Measurements from ENCODE around the gene NOS1AP.

DNA sequence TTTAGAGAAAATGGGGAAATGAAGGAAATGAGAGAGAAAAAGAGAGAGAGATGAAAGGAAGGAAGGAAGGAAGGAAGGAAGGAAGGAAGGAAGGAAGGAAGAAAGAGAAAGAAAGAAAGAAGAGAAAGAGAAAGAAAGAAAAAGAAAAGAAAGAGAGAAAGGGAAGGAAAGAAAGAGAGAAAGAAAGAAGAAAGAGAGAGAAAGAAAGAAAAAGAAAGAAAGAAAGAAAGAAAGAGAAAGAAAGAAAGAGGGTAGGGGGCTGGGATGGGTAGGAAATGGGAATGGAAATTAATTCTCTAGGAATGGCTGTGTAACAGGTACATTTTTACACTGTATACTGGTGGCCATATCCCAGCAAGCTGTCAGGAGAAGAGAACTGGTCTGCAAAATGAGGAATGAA lies 346.7 kb downstream of the NOS1AP start:
- no peak for TF ChIP-seq POLR2A (IDR thresholded peaks at IDR 0.05; ENCODE audit: low read depth, low read length)
- no peak for TF ChIP-seq TAF1 (IDR thresholded peaks at IDR 0.05; ENCODE audit: borderline replicate concordance, low read depth, low read length)
- TF ChIP-seq POLR2AphosphoS5 (IDR thresholded peaks at IDR 0.05; ENCODE audit: low read depth, low read length), result no peak
